SK-N-SH (cell line): ENCODE results near the gene MDM4. TPM values are rescaled to one million over a fixed set of nuclear protein-coding genes. Genes with fewer than 3 reads are reported as not detected.

Experiments used
- CTCF ChIA-PET: fragments of 300-600, 350-600 bp; formaldehyde crosslinking; extraction: SDS; loops from one replicate; lab custom pipeline; 2021; lab: Yijun Ruan, JAX
- POLR2A ChIA-PET: fragments of 350-600 bp; sonication (Branson Sonifier 250); formaldehyde crosslinking; extraction: SDS; loops from one replicate; lab custom pipeline; 2020; ENCODE audit warnings: antibody characterized with exemption, inconsistent platforms; lab: Yijun Ruan, JAX
- DNase-seq: peaks from one replicate; pipeline ENCODE4 v3.0.0; 2012
- H2AFZ ChIP-seq: fragments of 200-600 bp; sonication (generic); 2 replicates; pipeline ENCODE4 v1.8.1; 2016; ENCODE audit warnings: antibody characterized with exemption, mild to moderate bottlenecking, low read depth
- H3F3A ChIP-seq: fragments of 200-600 bp; sonication (generic); replicated peaks from 2 replicates; pipeline ENCODE3; 2016; ENCODE audit warnings: antibody characterized with exemption, mild to moderate bottlenecking; ENCODE audit not compliant: insufficient read depth
- H3K27ac ChIP-seq, 2 experiments: fragments of 200-500 bp in 1 of 2; fragments of 200-600 bp in 1 of 2; sonication (Bioruptor generic) in 1 of 2; sonication (generic), shearing (Covaris generic) in 1 of 2; 2 replicates each; pipeline versions ENCODE4 v1.5.1 to v1.6.1; 2014 to 2016; ENCODE audit warnings: low read depth in 2 of 2, inconsistent platforms in 1 of 2, low read length in 1 of 2, mild to moderate bottlenecking in 1 of 2, mixed read lengths in 1 of 2
- H3K27me3 ChIP-seq: fragments of 200-600 bp; sonication (generic), shearing (Covaris generic); 2 replicates; pipeline ENCODE4 v1.6.1; 2016; ENCODE audit warnings: mixed run types; ENCODE audit not compliant: insufficient read depth
- H3K36me3 ChIP-seq, 2 experiments: fragments of 200-500 bp in 1 of 2; fragments of 200-600 bp in 1 of 2; sonication (Bioruptor generic) in 1 of 2; sonication (generic) in 1 of 2; replicated peaks in 1 of 2; 2 replicates each; pipeline versions ENCODE3 to v1.5.1; 2014 to 2016; ENCODE audit warnings: low read length in 1 of 2, mild to moderate bottlenecking in 1 of 2; ENCODE audit not compliant: insufficient read depth in 2 of 2, control insufficient read depth in 1 of 2
- H3K4me1 ChIP-seq, 2 experiments: fragments of 200-500 bp in 1 of 2; fragments of 200-600 bp in 1 of 2; sonication (Bioruptor generic) in 1 of 2; sonication (generic), shearing (Covaris generic) in 1 of 2; 2 replicates each; pipeline versions ENCODE4 v1.5.1 to v1.6.1; 2014 to 2016; ENCODE audit warnings: low read depth in 1 of 2, low read length in 1 of 2, mixed run types in 1 of 2; ENCODE audit not compliant: insufficient read depth in 2 of 2, control insufficient read depth in 1 of 2
- H3K4me2 ChIP-seq: fragments of 200-600 bp; sonication (generic), shearing (Covaris generic); 2 replicates; pipeline ENCODE4 v1.6.1; 2017; ENCODE audit warnings: mixed run types
- H3K4me3 ChIP-seq, 2 experiments: fragments of 200-500 bp in 1 of 2; fragments of 200-600 bp in 1 of 2; sonication (Bioruptor generic) in 1 of 2; sonication (generic), shearing (Covaris generic) in 1 of 2; 2 replicates each; pipeline versions ENCODE4 v1.5.1 to v1.8.1; 2014 to 2016; ENCODE audit warnings: low read depth in 2 of 2, inconsistent platforms in 1 of 2, low read length in 1 of 2, mild to moderate bottlenecking in 1 of 2, mixed read lengths in 1 of 2, moderate library complexity in 1 of 2
- H3K79me2 ChIP-seq: fragments of 200-600 bp; sonication (generic); 2 replicates; pipeline ENCODE4 v1.8.1; 2017; ENCODE audit warnings: mild to moderate bottlenecking; ENCODE audit not compliant: insufficient read depth
- H3K9ac ChIP-seq: fragments of 200-600 bp; sonication (generic); 2 replicates; pipeline ENCODE4 v1.6.1; 2017; ENCODE audit warnings: mixed run types
- H3K9me2 ChIP-seq: fragments of 200-600 bp; sonication (generic); 2 replicates; pipeline ENCODE4 v1.6.1; 2017; ENCODE audit warnings: mixed run types
- H3K9me3 ChIP-seq: fragments of 200-600 bp; sonication (generic); 2 replicates; pipeline ENCODE4 v1.6.1; 2017; ENCODE audit warnings: mixed run types, mild to moderate bottlenecking, moderate library complexity
- H4K20me1 ChIP-seq: fragments of 200-600 bp; sonication (generic); 2 replicates; pipeline ENCODE4 v1.6.1; 2017; ENCODE audit warnings: mild to moderate bottlenecking, mixed run types; ENCODE audit not compliant: insufficient read depth
- CHD2 ChIP-seq: fragments of 150-350 bp; IDR thresholded peaks from 2 replicates; pipeline ENCODE4 v1.6.1; 2018; ENCODE audit warnings: low read length; ENCODE audit not compliant: partially characterized antibody
- ELF1 ChIP-seq: IDR thresholded peaks from 2 replicates; pipeline ENCODE4 v1.4.0; 2012
- GATA2 ChIP-seq: sonication (generic); formaldehyde crosslinking; IDR thresholded peaks from 2 replicates; pipeline ENCODE4 v1.5.0; 2020; ENCODE audit warnings: mild to moderate bottlenecking, missing genetic modification reagents
- IRF3 ChIP-seq: fragments of 150-350 bp; IDR thresholded peaks from 2 replicates; pipeline ENCODE4 v1.6.1; 2016; ENCODE audit warnings: mild to moderate bottlenecking, low read depth, low read length
- JUND ChIP-seq: IDR thresholded peaks from 2 replicates; pipeline ENCODE4 v1.4.0; 2012
- MAX ChIP-seq: IDR thresholded peaks from 2 replicates; pipeline ENCODE4 v1.4.0; 2012; ENCODE audit warnings: low read depth
- MEF2A ChIP-seq: IDR thresholded peaks from 2 replicates; pipeline ENCODE4 v1.4.0; 2012; ENCODE audit warnings: low read depth, borderline replicate concordance
- MXI1 ChIP-seq: IDR thresholded peaks from 2 replicates; pipeline ENCODE4 v1.6.1; 2012; ENCODE audit warnings: mild to moderate bottlenecking, low read depth, low read length, improper control_type of control experiment
- NRF1 ChIP-seq: IDR thresholded peaks from 2 replicates; pipeline ENCODE4 v1.6.1; 2012; ENCODE audit warnings: low read depth, mild to moderate bottlenecking, low read length
- PBX3 ChIP-seq: IDR thresholded peaks from 2 replicates; pipeline ENCODE4; 2012
- RAD21 ChIP-seq: IDR thresholded peaks from 2 replicates; pipeline ENCODE4 v1.6.1; 2012; ENCODE audit warnings: mild to moderate bottlenecking, low read length
- REST ChIP-seq: IDR thresholded peaks from 2 replicates; pipeline ENCODE4 v1.6.1; 2012; ENCODE audit warnings: mild to moderate bottlenecking, low read depth, low read length, moderate library complexity
- RFX5 ChIP-seq: IDR thresholded peaks from 2 replicates; pipeline ENCODE4 v1.6.1; 2012; ENCODE audit warnings: mild to moderate bottlenecking, improper control_type of control experiment, low read length
- SMC3 ChIP-seq: IDR thresholded peaks from 2 replicates; pipeline ENCODE4 v1.6.1; 2012; ENCODE audit warnings: low read depth, low read length, improper control_type of control experiment
- TAF1 ChIP-seq: IDR thresholded peaks from 2 replicates; pipeline ENCODE4 v1.6.1; 2012; ENCODE audit warnings: low read depth, mild to moderate bottlenecking, low read length, moderate library complexity, borderline replicate concordance
- USF1 ChIP-seq: IDR thresholded peaks from 2 replicates; pipeline ENCODE4 v1.4.0; 2012; ENCODE audit warnings: low read depth, borderline replicate concordance
- ZBTB33 ChIP-seq: IDR thresholded peaks from 2 replicates; pipeline ENCODE4 v1.4.0; 2012; ENCODE audit warnings: low read depth, borderline replicate concordance
- WGBS: methylation state at CpG from one replicate; pipeline ENCODE4 v1.1.6; 2017; ENCODE audit warnings: low lambda C conversion rate; 5-methylcytosine and 5-hydroxymethylcytosine counted together
- polyA plus RNA-seq, 3 experiments: library from polyadenylated mRNA; depleted of rRNA; stranded (reverse); fragments of >200 nt; gene quantifications; 2 replicates each; pipeline ENCODE4 v1.2.3, GENCODE V29; 2012

The MDM4 gene
- polyA plus RNA-seq, 1 of the 3 experiments (the other 2 are of a cell fraction), result 6.2 TPM

- no peak for DNase-seq
- H3K36me3 ChIP-seq, result no peaks in the 10 kb centered on the region
- no peak overlapping the region for H2AFZ ChIP-seq
- no peaks in the 10 kb centered on the region for H3F3A ChIP-seq
- no peaks in the 10 kb centered on the region for H4K20me1 ChIP-seq
- H3K4me3 ChIP-seq, result no peak overlapping the region
- ChIA-PET CTCF (interaction anchor here (0.6 to 18.4 kb wide), 15 partner anchors 8 to 234 kb away, joined by 3 to 568 read pairs (median 6); no protein-coding TSS in a partner anchor), POLR2A (interaction anchor here (0.5 to 0.7 kb wide), 3 partner anchors 63 to 219 kb away, joined by 3 to 5 read pairs (median 4); no protein-coding TSS in a partner anchor)
- no peaks in the 10 kb centered on the region for H3K27me3 ChIP-seq
- H3K79me2 ChIP-seq, result no peaks in the 10 kb centered on the region
- H3K9me2 ChIP-seq, result no peaks in the 10 kb centered on the region
- H3K4me1 ChIP-seq, result peaks cover 6 to 32% of the 10 kb centered on the region in 2 experiments; a peak in 3 of 4 replicates
- H3K27ac ChIP-seq, result no peak overlapping the region; a peak in 1 of 4 replicates
- H3K9ac ChIP-seq, result no peak overlapping the region
- TF ChIP-seq RAD21, result 0 out of 2 replicates have a peak, but pooled peaks have one; percentile 9
- TF ChIP-seq GATA2 (CRISPR knock-in tag), result no peak; the same call in 1 of the 2 replicates
- no peaks in the 10 kb centered on the region for H3K9me3 ChIP-seq
- WGBS, result 70% methylated on average over 8 of the region's 8 CpGs
- H3K4me2 ChIP-seq, result no peak overlapping the region
Observed at GRCh38 chr1:204574016-204574864, 58.0 kb downstream of the MDM4 start.

GRCh38 chr1:204574865-204575163 lies 58.6 kb downstream of the MDM4 start:
- CTCF ChIA-PET, result interaction anchor here (0.6 to 18.4 kb wide), 13 partner anchors 8 to 233 kb away, joined by 3 to 568 read pairs (median 6); no protein-coding TSS in a partner anchor
- H3K9me3 ChIP-seq, result no peaks in the 10 kb centered on the region
- H4K20me1 ChIP-seq, result no peaks in the 10 kb centered on the region
- H2AFZ ChIP-seq, result no peak overlapping the region
- no peak overlapping the region for H3K4me2 ChIP-seq
- no peaks in the 10 kb centered on the region for H3K36me3 ChIP-seq
- H3K4me1 ChIP-seq, result peaks cover 6 to 32% of the 10 kb centered on the region in 2 experiments; a peak in 3 of 4 replicates
- DNase-seq, result peak; percentile 82
- no peaks in the 10 kb centered on the region for H3K9me2 ChIP-seq
- H3K27me3 ChIP-seq, result no peaks in the 10 kb centered on the region
- H3K79me2 ChIP-seq, result no peaks in the 10 kb centered on the region
- H3K9ac ChIP-seq, result no peak overlapping the region
- no peaks in the 10 kb centered on the region for H3F3A ChIP-seq
- 46% methylated on average over 3 of the region's 3 CpGs for WGBS
- POLR2A ChIA-PET, result interaction anchor here (0.5 to 0.7 kb wide), 3 partner anchors 62 to 218 kb away, joined by 3 to 5 read pairs (median 4); no protein-coding TSS in a partner anchor
- H3K27ac ChIP-seq, result no peak overlapping the region
- no peak overlapping the region for H3K4me3 ChIP-seq
- TF ChIP-seq ELF1, result no peak
- TF ChIP-seq REST, result no peak
- no peak for TF ChIP-seq PBX3
- TF ChIP-seq MXI1, result no peak
- no peak for TF ChIP-seq NRF1
- no peak for TF ChIP-seq RFX5
- TF ChIP-seq SMC3, result no peak
- no peak for TF ChIP-seq TAF1
- TF ChIP-seq CHD2, result peak; percentile 91
- TF ChIP-seq ZBTB33, result no peak
- TF ChIP-seq USF1, result no peak
- no peak for TF ChIP-seq JUND
- no peak for TF ChIP-seq IRF3
- no peak for TF ChIP-seq MEF2A
- no peak for TF ChIP-seq MAX
